Measurements from ENCODE around the gene GALNS.
"Not testable (repeated sequence)": the region's sequence is repeated elsewhere in the genome, so short reads cannot be mapped to it uniquely, and the experiment has no call there.

DNA sequence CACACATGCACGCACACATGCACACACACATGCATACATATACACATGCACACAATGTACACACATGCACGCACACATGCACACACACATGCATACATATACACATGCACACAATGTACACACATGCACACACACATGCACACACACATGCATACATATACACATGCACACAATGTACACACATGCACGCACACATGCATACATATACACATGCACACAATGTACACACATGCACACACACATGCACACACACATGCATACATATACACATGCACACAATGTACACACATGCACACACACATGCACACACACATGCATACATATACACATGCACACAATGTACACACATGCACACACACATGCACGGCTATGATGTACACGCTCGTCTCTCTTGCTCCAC, 37.5 kb upstream of the GALNS start:
- TF ChIP-seq, protein P1, sequence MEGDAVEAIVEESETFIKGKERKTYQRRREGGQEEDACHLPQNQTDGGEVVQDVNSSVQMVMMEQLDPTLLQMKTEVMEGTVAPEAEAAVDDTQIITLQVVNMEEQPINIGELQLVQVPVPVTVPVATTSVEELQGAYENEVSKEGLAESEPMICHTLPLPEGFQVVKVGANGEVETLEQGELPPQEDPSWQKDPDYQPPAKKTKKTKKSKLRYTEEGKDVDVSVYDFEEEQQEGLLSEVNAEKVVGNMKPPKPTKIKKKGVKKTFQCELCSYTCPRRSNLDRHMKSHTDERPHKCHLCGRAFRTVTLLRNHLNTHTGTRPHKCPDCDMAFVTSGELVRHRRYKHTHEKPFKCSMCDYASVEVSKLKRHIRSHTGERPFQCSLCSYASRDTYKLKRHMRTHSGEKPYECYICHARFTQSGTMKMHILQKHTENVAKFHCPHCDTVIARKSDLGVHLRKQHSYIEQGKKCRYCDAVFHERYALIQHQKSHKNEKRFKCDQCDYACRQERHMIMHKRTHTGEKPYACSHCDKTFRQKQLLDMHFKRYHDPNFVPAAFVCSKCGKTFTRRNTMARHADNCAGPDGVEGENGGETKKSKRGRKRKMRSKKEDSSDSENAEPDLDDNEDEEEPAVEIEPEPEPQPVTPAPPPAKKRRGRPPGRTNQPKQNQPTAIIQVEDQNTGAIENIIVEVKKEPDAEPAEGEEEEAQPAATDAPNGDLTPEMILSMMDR (IDR thresholded peaks at IDR 0.05): not testable (repeated sequence)
- not testable (repeated sequence) for TF ChIP-seq EP300 (IDR thresholded peaks at IDR 0.05; ENCODE audit: low read depth); POLR2A (IDR thresholded peaks at IDR 0.05); POLR2AphosphoS5 (IDR thresholded peaks at IDR 0.05)
